ENCODE measurements around the gene SH2D4B.

DNA sequence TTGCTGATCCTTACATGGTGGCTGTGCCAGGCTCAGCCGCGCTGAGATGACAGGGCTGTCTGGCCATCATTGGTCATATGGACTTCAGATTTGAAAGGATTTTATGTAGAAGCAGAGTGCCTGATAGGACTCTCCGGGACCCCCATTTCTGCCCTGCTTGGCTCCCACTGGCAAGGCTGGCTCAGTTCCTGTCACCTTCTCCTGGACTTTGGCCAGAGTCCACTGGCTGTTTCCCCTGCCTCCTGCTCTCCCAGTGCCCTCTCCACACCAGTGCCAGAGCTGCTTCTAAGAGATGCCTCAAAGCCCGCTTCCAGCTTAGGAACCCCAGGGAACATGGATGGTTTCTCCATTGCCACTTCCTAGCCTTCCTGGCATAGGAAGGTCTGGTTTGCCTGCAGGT is 5.1 kb upstream of the SH2D4B start:
- TF ChIP-seq, protein P1, sequence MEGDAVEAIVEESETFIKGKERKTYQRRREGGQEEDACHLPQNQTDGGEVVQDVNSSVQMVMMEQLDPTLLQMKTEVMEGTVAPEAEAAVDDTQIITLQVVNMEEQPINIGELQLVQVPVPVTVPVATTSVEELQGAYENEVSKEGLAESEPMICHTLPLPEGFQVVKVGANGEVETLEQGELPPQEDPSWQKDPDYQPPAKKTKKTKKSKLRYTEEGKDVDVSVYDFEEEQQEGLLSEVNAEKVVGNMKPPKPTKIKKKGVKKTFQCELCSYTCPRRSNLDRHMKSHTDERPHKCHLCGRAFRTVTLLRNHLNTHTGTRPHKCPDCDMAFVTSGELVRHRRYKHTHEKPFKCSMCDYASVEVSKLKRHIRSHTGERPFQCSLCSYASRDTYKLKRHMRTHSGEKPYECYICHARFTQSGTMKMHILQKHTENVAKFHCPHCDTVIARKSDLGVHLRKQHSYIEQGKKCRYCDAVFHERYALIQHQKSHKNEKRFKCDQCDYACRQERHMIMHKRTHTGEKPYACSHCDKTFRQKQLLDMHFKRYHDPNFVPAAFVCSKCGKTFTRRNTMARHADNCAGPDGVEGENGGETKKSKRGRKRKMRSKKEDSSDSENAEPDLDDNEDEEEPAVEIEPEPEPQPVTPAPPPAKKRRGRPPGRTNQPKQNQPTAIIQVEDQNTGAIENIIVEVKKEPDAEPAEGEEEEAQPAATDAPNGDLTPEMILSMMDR (IDR thresholded peaks at IDR 0.05) = no peak
- no peak for TF ChIP-seq POLR2A (IDR thresholded peaks at IDR 0.05)
- TF ChIP-seq POLR2AphosphoS5 (IDR thresholded peaks at IDR 0.05; ENCODE audit: insufficient read depth in 1 of 2, low read depth in 1 of 2) = no peak
